ENCODE data around the gene SLC24A4.

Gene SLC24A4

GRCh38 chr14:92280554-92281262 lies 42.3 kb upstream of the SLC24A4 start:
- TF ChIP-seq CTCF (IDR thresholded peaks at IDR 0.05; ENCODE audit: insufficient read depth, low read length, poor library complexity, severe bottlenecking) = no peak
- no peak overlapping the region for H3K4me3 ChIP-seq (replicated peaks; ENCODE audit: low read depth, low read length)
- H3K36me3 ChIP-seq (ENCODE audit: control insufficient read depth, insufficient read depth, low read length) = no peaks in the 10 kb centered on the region
- DNase-seq (ENCODE audit: extremely low read depth, insufficient read length) = no peak
- H3K27me3 ChIP-seq (replicated peaks; ENCODE audit: control insufficient read depth, insufficient read depth, low read length) = no peaks in the 10 kb centered on the region

GRCh38 chr14:92282669-92283068 lies 40.3 kb upstream of the SLC24A4 start:
- no peak for DNase-seq (ENCODE audit: extremely low read depth, insufficient read length)
- Histone ChIP-seq H3K27me3 (replicated peaks; ENCODE audit: control insufficient read depth, insufficient read depth, low read length) (no peaks in the 10 kb centered on the region), H3K4me3 (replicated peaks; ENCODE audit: low read depth, low read length) (no peak overlapping the region), H3K36me3 (ENCODE audit: control insufficient read depth, insufficient read depth, low read length) (no peaks in the 10 kb centered on the region)
- no peak for TF ChIP-seq CTCF (IDR thresholded peaks at IDR 0.05; ENCODE audit: insufficient read depth, low read length, poor library complexity, severe bottlenecking)

- no peak overlapping the region for H3K4me3 ChIP-seq (replicated peaks; ENCODE audit: low read depth, low read length)
- no peak for TF ChIP-seq CTCF (IDR thresholded peaks at IDR 0.05; ENCODE audit: insufficient read depth, low read length, poor library complexity, severe bottlenecking)
- H3K27me3 ChIP-seq (replicated peaks; ENCODE audit: control insufficient read depth, insufficient read depth, low read length) = no peaks in the 10 kb centered on the region; the same call in none of the 2 replicates
- H3K36me3 ChIP-seq (ENCODE audit: control insufficient read depth, insufficient read depth, low read length) = no peaks in the 10 kb centered on the region
- DNase-seq (ENCODE audit: extremely low read depth, insufficient read length) = no peak
These were observed 37.7 kb upstream of the SLC24A4 start for GRCh38 chr14:92285311-92285710.

- no peaks in the 10 kb centered on the region for H3K36me3 ChIP-seq (ENCODE audit: control insufficient read depth, insufficient read depth, low read length)
- no peak for DNase-seq (ENCODE audit: extremely low read depth, insufficient read length)
- no peak for TF ChIP-seq CTCF (IDR thresholded peaks at IDR 0.05; ENCODE audit: insufficient read depth, low read length, poor library complexity, severe bottlenecking)
- no peak overlapping the region for H3K4me3 ChIP-seq (replicated peaks; ENCODE audit: low read depth, low read length)
- H3K27me3 ChIP-seq (replicated peaks; ENCODE audit: control insufficient read depth, insufficient read depth, low read length) = no peaks in the 10 kb centered on the region; the same call in none of the 2 replicates
These were observed 35.0 kb upstream of the SLC24A4 start for GRCh38 chr14:92287987-92288386.

GRCh38 chr14:92288994-92289660 lies 33.8 kb upstream of the SLC24A4 start:
- no peak for DNase-seq (ENCODE audit: extremely low read depth, insufficient read length)
- Histone ChIP-seq H3K36me3 (ENCODE audit: control insufficient read depth, insufficient read depth, low read length) (no peaks in the 10 kb centered on the region), H3K27me3 (replicated peaks; ENCODE audit: control insufficient read depth, insufficient read depth, low read length) (no peaks in the 10 kb centered on the region; the same call in none of the 2 replicates), H3K4me3 (replicated peaks; ENCODE audit: low read depth, low read length) (no peak overlapping the region)
- no peak for TF ChIP-seq CTCF (IDR thresholded peaks at IDR 0.05; ENCODE audit: insufficient read depth, low read length, poor library complexity, severe bottlenecking)
